ENCODE data around the gene TMIGD3. TPM values are rescaled to one million over a fixed set of nuclear protein-coding genes. Genes with fewer than 3 reads are reported as not detected.

The TMIGD3 gene
- total RNA-seq, 3 donors from 2014 or later: not detected

DNA sequence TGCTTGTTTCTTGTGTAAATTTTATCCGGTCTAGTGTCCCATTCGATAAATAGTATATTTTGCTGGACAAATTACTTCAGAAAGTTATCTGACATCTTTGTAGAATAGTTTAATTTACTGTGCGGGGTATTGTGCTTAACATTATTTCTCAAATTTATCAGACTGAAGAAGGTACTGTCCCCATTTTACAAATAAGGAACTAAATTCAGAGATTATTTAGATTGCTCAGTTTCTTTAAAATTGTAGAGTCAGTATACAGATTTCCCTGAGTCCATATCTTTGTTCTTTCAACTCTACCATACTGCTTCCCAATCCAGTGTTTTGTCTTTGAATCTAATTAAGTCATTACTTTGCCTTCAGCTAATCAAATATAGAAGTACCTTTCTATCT is 47.8 kb downstream of the TMIGD3 start:
- H3K9me3 Mint-ChIP-seq: no peaks in the 10 kb centered on the region
- no peak for DNase-seq
- peaks cover 58% of the 10 kb centered on the region for H3K4me1 Mint-ChIP-seq (ENCODE audit: low read depth)
- no peak for ATAC-seq
- peaks cover 57% of the 10 kb centered on the region for H3K36me3 Mint-ChIP-seq (ENCODE audit: insufficient read depth)
- no peak overlapping the region for H3K4me3 Mint-ChIP-seq
- no peaks in the 10 kb centered on the region for H3K27me3 Mint-ChIP-seq (ENCODE audit: low read depth)

DNA sequence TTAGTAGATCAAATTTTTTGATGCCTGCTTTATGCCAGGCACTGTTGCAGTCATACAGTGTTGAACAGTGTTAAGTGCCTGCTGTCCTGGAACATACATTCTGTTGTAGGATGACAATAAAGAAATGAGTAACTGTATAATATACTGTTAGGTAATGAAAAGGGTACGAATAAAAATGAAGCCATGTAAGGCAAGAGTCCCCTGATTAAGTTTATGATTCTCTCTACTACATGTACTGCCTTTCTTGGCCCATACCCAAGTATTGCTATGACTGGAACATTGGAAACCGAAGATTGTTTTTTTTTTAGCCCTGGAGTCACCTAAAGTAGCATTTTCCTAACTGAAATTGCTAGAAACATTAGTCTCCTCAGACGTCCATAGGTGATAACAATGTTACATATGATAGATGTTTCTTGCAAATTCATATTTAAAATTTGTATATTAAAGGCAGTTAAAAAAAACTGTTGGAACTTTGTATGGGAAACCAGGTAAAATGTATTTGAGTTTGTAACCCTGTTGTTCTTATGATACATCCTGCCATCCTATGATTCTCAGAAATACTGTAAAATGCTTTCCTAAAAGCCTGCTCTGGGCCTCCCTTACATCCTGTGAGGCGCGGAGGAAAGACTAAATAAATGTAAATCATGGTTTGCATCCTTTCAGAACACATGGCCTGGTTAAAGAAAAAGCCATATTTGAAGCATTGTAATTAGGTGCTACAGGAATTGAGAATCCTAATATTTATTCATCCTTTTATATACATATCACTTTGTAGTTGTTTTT is 48.4 kb downstream of the TMIGD3 start:
- Mint-ChIP-seq H3K4me1 (ENCODE audit: low read depth) (peaks cover 64% of the 10 kb centered on the region), H3K36me3 (ENCODE audit: insufficient read depth) (peaks cover 56% of the 10 kb centered on the region), H3K4me3 (peak overlapping the region; percentile 48), H3K27me3 (ENCODE audit: low read depth) (no peaks in the 10 kb centered on the region), H3K9me3 (no peaks in the 10 kb centered on the region)
- DNase-seq: no peak
- ATAC-seq: peak; percentile 82 to 88

DNA sequence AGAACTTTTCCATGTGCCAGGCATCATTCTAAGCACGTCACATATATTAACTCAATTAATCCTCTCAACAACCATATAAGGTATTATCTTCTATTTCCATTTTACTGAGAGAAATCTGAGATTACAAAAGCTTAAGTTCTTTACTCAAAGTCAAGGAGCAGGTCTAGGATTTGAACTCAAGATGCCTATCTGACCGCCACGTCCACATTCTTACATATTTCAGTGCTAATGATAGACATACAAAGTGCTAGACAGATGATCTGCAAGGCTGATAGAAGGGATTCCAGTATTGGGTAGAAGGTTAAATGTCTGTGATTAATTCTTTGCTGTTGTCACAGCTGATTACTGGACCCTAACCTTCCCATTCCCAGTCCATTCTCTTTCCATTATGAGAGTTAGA is 49.7 kb downstream of the TMIGD3 start:
- no peak for ATAC-seq
- H3K4me3 Mint-ChIP-seq: no peak overlapping the region
- H3K36me3 Mint-ChIP-seq (ENCODE audit: insufficient read depth): peaks cover 59% of the 10 kb centered on the region

DNA sequence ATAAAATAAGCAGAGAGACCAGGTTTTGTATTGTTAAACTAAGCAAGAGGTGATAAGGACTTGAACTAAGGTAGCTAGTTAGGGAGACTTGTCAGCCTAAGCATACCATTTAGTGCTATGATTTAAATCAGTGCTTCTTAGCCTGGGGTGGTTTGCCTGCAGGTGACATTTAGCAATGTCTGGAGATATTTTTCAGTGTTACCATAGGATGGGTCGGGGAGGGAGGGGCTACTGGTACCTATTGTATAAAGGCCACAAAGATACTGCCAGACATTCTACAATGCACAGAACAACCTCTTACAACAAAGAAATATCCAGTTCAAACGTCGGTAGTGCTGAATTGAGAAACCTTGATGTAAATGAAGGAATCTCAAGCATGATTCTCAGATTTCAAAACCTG is 50.9 kb downstream of the TMIGD3 start:
- Mint-ChIP-seq H3K9me3 (no peaks in the 10 kb centered on the region), H3K4me1 (ENCODE audit: low read depth) (peaks cover 80% of the 10 kb centered on the region), H3K36me3 (ENCODE audit: insufficient read depth) (peaks cover 59% of the 10 kb centered on the region), H3K27me3 (ENCODE audit: low read depth) (no peaks in the 10 kb centered on the region), H3K4me3 (no peak overlapping the region)
- DNase-seq (no peak), ATAC-seq (no peak)

More for the DNA sequence above, 49.7 kb downstream of the TMIGD3 start:
- no peak for DNase-seq
- Mint-ChIP-seq H3K27me3 (ENCODE audit: low read depth) (no peaks in the 10 kb centered on the region), H3K9me3 (no peaks in the 10 kb centered on the region), H3K4me1 (ENCODE audit: low read depth) (peaks cover 72% of the 10 kb centered on the region)

DNA sequence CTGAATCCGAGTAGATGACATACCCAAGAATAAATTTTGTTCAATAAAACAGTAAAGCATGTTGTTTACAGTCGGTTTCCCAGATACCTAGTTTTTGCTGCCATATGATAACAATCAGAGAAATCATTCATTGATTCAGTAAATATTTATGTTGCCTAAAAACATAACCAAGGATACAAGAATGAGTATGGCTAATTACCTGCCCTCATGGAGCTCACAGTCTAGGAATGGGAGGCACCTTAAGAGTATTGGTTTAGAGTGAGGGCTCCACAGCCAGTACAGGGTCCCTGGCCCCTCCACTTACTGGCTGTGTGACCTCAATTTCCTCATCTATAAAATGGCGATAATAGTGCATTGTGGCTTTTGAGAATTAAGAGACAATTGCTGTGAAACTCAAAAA is 53.2 kb downstream of the TMIGD3 start:
- Mint-ChIP-seq H3K9me3 (no peaks in the 10 kb centered on the region), H3K36me3 (ENCODE audit: insufficient read depth) (peaks cover 58% of the 10 kb centered on the region)

DNA sequence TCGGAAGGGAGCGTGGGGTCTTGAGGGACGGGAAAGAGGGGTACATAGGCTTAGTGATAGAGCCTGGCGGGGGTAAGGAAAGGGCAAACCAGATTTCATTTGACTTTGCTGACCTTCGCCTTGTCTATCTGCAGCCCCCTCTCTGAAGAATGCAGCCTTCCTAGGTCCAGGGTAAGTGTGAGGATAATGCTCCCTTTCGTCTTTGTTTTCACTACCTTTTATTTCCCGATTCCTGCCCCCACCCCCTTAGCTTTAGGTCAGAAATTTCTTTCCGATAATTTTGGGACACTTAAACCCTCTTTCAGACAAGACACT is 53.8 kb downstream of the TMIGD3 start:
- H3K4me1 Mint-ChIP-seq (ENCODE audit: low read depth): peaks cover 85% of the 10 kb centered on the region

More for the DNA sequence above, 53.2 kb downstream of the TMIGD3 start:
- ATAC-seq: no peak
- Mint-ChIP-seq H3K27me3 (ENCODE audit: low read depth) (no peaks in the 10 kb centered on the region), H3K4me1 (ENCODE audit: low read depth) (peaks cover 87% of the 10 kb centered on the region), H3K4me3 (peak overlapping the region; percentile 100)
- no peak for DNase-seq

DNA sequence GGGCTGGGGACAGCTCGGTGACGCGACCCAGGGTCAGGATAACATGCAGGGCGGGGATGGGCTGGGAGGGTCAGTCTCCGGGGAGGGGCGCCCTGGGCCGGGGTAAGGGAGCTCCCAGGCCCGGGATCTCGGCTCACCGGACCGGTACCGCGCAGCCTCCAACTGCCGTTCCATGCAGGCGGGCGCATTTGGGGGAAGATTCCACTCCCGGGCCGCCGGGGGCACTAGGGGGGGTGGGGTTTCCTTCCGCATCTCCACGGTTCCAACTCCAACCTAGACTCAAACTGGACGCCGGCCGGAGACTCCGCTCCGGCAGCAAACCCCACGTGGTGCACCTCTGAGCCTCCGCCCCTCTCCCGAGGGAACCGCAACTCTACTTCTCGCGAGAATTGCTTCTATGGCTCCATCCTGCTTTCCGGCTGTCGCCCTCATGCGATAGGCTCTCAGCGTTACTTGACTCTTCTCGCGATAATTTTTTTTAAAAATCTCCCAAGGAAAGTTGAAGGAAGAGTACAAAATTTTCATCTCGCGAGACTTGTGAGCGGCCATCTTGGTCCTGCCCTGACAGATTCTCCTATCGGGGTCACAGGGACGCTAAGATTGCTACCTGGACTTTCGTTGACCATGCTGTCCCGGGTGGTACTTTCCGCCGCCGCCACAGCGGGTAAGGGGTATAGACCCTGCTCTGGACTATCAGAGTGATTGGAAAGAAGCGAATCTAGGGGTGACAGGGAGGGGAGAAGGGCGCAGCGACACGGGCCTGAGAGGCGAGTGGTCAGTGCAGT is 54.3 kb downstream of the TMIGD3 start, which contains the start of the genes ATP5PB and WDR77:
ATP5PB (plus strand) TSS at position 547 of the 785 bp plus-strand sequence; CDS start at position 625, 78 bp downstream.
WDR77 (minus strand) TSS at position 339 of the 785 bp plus-strand sequence; CDS start at position 252, 87 bp downstream.
- no peaks in the 10 kb centered on the region for H3K27me3 Mint-ChIP-seq (ENCODE audit: low read depth)
- H3K9me3 Mint-ChIP-seq: no peaks in the 10 kb centered on the region
- peaks cover 56% of the 10 kb centered on the region for H3K36me3 Mint-ChIP-seq (ENCODE audit: insufficient read depth)
- H3K4me1 Mint-ChIP-seq (ENCODE audit: low read depth): peaks cover 86% of the 10 kb centered on the region
- DNase-seq (peak; percentile 85), ATAC-seq (peak; percentile 98)
- H3K4me3 Mint-ChIP-seq: peak within 1 kb of the TSS; percentile 100

More for the DNA sequence above, 53.8 kb downstream of the TMIGD3 start:
- Mint-ChIP-seq H3K4me3 (peak overlapping the region; percentile 100), H3K9me3 (no peaks in the 10 kb centered on the region), H3K27me3 (ENCODE audit: low read depth) (no peaks in the 10 kb centered on the region), H3K36me3 (ENCODE audit: insufficient read depth) (peaks cover 57% of the 10 kb centered on the region)
- DNase-seq (no peak), ATAC-seq (no peak)

DNA sequence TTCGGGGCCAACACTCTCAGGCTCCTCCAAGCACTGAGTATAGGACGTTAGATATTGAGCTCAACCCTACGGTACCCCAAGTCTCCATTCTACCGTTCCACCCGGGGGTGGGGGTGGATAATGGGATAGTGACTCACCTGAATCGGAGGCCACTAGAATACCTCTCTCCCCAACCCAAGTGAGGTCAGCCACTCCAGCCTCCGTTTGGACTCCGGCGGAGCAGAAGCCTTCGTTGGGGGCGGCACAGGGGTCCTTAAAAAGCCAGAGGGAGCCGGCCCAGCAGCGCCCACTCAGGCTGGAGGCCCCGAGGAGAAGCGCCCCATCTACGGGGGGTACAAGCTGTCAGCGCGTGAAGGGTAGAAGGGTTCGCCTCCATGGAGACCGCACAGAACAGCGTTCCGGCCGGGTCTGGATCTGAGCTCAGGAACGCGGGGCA is 54.9 kb downstream of the TMIGD3 start:
- Mint-ChIP-seq H3K4me3 (peak overlapping the region; percentile 100), H3K36me3 (ENCODE audit: insufficient read depth) (peaks cover 54% of the 10 kb centered on the region), H3K9me3 (no peaks in the 10 kb centered on the region), H3K4me1 (ENCODE audit: low read depth) (peaks cover 80% of the 10 kb centered on the region), H3K27me3 (ENCODE audit: low read depth) (no peaks in the 10 kb centered on the region)
- DNase-seq: peak; percentile 25
- peak; percentile 44 to 47 for ATAC-seq

DNA sequence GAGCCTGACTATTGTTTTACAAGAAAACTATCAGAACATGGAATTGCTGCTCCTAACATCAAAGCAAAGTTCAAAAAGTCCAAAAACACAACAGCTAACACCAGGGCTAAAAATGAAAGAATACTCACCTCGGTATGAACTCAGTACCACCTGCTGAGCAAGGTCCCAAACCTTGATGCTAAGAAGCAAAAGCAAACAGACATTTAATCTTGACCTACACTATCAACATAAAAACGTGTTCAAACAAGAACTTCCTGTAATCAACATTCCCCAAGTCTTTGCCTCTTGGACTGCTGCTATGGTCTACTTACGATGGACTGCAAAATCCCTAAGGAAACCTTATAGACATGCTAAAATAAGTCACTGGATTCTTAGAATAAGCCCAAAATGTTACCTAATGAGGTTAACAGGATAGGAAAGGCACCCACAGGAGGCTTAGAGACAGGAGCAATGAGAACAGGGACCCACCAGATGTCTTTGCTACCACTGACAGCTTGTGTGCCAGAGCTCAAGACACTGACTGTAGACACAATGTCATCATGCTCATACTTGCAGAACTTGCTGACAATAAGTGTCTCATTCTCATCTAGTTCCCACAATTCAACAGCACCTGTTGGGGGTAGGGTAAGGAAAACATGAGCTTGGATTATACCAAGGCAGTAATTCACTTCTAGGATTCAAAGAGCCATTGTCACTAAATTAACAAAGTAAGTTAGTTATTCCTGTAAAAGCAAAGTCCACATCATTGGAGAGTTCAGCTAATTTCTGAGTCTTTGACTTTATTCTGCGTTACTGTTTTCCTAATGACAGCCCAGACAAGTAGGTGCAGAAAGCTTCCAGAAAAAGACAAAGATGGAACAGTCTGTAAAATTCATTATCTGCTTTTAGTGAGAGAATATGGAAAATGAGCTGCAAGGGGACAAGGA is 56.2 kb downstream of the TMIGD3 start:
- no peaks in the 10 kb centered on the region for H3K27me3 Mint-ChIP-seq (ENCODE audit: low read depth)
- no peaks in the 10 kb centered on the region for H3K9me3 Mint-ChIP-seq
- ATAC-seq: no peak
- peak overlapping the region; percentile 100 for H3K4me3 Mint-ChIP-seq
- H3K4me1 Mint-ChIP-seq (ENCODE audit: low read depth): peaks cover 78% of the 10 kb centered on the region
- peaks cover 59% of the 10 kb centered on the region for H3K36me3 Mint-ChIP-seq (ENCODE audit: insufficient read depth)
- no peak for DNase-seq

DNA sequence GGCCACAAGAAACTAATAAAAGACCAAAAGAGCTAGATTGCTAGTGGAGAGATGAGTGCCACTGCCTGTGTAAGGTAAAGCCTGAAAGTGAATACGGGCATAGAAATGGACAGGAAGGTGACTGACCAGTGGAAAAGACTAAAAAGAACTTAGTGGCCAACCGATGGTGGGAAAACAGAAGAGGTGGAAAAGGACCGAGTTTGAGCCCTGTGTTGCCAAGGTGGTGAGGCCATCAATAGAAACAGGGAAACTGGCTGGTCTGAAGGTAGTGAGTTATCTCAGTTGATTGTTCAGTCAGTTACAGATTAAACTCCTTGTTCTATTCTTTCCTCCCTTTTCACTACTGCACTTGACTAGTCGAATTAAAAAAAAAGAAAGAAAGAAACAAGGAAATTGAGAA is 56.9 kb downstream of the TMIGD3 start:
- no peak for ATAC-seq
- Mint-ChIP-seq H3K9me3 (no peaks in the 10 kb centered on the region), H3K4me1 (ENCODE audit: low read depth) (peaks cover 79% of the 10 kb centered on the region), H3K4me3 (peak overlapping the region; percentile 100), H3K36me3 (ENCODE audit: insufficient read depth) (peaks cover 62% of the 10 kb centered on the region), H3K27me3 (ENCODE audit: low read depth) (no peaks in the 10 kb centered on the region)
- no peak for DNase-seq

DNA sequence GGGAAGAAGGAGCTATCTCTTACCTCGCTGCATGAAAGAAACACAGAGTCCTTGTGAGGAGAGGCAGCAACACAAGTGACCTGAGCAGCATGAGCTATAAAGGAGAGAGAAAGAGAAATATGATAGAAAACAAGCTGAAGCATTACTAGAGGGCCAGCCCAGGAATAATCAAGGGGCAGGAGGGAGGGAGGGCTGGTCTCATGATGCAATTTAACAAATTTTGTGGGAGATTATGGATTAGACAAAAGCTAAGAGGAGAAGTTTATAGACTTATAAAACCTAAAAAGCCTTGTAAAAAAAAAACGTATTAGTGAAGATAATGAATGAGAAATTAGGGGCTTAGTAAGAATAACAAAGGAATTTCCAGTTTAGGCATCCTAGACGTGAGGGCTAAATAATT is 59.4 kb downstream of the TMIGD3 start:
- no peak for ATAC-seq
- Mint-ChIP-seq H3K9me3 (no peaks in the 10 kb centered on the region), H3K4me3 (no peak overlapping the region)

DNA sequence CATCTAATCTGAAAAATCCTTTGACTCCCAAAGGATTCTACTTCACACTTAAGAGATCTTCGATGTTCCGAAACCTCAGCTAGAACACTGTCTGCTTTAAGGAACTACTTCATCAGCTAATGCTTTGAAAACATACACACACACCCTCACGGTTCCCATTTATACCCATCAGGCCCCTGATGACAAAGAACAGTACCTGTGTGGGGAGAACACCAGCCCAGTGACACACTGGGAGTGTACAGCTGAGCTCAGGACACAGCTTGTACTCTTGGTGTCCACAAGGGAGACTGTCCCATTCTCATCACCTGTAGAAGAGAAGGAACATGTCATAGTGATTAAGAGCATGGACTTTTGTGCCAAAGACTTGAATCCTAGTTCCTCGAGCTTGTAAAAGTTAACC is 61.0 kb downstream of the TMIGD3 start:
- no peak overlapping the region for H3K4me3 Mint-ChIP-seq
- DNase-seq (no peak), ATAC-seq (peak; percentile 60 to 78)
- peaks cover 70% of the 10 kb centered on the region for H3K36me3 Mint-ChIP-seq (ENCODE audit: insufficient read depth)
- no peaks in the 10 kb centered on the region for H3K9me3 Mint-ChIP-seq
- H3K4me1 Mint-ChIP-seq (ENCODE audit: low read depth): peaks cover 49% of the 10 kb centered on the region
- H3K27me3 Mint-ChIP-seq (ENCODE audit: low read depth): no peaks in the 10 kb centered on the region

More for the DNA sequence above, 59.4 kb downstream of the TMIGD3 start:
- no peaks in the 10 kb centered on the region for H3K27me3 Mint-ChIP-seq (ENCODE audit: low read depth)
- H3K4me1 Mint-ChIP-seq (ENCODE audit: low read depth): peaks cover 59% of the 10 kb centered on the region
- peaks cover 68% of the 10 kb centered on the region for H3K36me3 Mint-ChIP-seq (ENCODE audit: insufficient read depth)
- DNase-seq: no peak

DNA sequence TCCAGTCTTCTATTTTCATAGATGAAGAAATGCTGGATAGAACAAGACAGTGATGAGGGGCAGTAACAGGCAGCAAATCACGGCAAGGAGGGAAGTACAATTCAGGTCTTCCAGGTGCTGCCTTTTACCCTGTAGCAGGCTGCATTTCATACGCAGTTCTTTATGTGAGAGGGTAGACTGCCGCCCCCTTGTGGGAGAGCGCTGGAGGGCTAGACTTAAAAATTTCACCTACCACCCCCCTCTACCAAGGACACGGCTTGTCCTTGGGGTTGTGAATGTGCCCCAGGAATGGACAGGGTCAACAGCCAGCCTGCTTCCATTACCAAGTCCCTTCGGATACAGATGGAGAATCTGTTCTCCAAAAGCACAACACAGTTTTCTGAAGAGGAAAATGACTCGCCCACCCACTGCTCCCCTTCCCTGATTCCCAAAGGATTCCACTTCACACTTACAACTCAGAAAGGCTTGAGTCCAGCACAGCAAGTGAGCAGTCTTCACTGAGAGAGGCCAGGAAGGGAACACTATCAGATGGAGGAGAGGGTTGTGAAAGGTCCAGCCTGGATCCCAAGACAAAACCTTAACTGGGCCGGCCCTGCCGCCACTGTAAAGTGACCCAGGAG is 61.8 kb downstream of the TMIGD3 start:
- Mint-ChIP-seq H3K4me3 (no peak overlapping the region), H3K4me1 (ENCODE audit: low read depth) (peaks cover 41% of the 10 kb centered on the region), H3K36me3 (ENCODE audit: insufficient read depth) (peaks cover 65% of the 10 kb centered on the region), H3K9me3 (no peaks in the 10 kb centered on the region), H3K27me3 (ENCODE audit: low read depth) (no peaks in the 10 kb centered on the region)
- ATAC-seq (peak; percentile 65 to 70), DNase-seq (peak; percentile 59)

Measured in activated T-cell treated with anti-CD3 and anti-CD28 coated beads, Interleukin-2, amount 50 U/mL, for 4 hours (primary cell).